Measurements from ENCODE around the gene MBD3L2.

The MBD3L2 gene

DNA sequence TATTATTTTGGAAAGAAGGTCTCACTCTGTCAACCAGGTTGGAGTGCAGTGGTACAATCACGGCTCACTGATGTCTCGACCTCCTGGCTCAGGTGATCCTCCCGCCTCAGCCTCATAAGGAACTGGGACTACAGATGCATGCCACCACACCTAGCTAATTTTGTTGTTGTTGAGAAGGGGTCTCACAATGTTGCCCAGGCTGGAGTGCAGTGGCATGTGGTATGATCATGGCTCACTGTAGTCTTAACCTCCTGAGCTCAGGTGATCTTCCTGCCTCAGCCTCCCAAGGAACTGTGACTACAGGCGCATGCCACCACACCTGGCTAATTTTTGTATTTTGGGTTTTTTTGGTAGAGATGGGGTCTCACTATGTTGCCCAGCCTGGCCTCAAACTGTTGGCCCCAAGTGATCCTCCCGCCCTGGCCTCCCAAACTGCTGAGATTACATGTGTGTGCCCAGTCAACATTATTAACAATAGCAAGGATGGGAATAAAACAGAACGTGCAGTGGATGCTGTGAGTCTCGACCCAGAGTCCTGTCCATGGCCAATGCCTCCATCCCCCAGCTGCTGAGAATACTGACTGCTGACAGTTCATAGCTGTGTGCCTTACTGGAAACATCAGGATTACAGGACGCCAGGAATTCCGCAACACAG, 14.8 kb downstream of the MBD3L2 start:
- DNase-seq = no peak

DNA sequence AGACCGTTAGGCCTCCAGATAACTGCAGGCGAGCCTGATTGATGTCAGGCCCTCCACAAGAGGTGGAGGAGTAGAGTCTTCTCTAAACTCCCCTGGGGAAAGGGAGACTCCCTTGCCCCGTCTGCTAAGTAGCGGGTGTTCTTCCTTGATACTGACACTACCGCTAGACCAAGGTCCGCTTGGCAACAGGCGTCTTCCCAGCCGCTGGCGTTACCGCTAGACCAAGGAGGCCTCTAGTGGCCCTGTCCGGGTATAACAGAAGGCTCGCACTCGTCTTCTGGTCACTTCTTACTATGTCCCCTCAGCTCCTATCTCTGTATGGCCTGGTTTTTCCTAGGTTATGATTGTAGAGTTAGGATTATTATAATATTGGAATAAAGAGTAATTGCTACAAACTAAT, 18.0 kb downstream of the MBD3L2 start:
- peak; percentile 17 for DNase-seq

DNA sequence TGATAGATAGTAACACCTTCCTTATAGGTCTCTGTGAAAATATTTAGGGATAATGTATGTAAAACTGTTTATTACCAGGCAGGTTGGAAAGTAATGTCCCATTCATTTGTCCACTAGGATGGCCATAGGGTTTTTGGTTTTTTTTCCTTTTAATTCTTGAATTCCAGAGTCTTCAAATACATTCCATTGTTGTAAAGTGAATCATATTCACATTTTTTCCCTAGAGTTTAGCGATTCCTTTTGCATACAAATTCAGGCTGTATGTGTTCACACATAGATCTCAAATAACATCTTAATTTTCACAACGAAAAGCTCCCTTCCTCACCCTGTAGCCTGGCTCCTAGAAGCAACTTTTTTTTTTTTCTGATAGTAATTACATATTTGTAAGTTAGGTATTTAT, 18.6 kb downstream of the MBD3L2 start:
- no peak for DNase-seq

DNA sequence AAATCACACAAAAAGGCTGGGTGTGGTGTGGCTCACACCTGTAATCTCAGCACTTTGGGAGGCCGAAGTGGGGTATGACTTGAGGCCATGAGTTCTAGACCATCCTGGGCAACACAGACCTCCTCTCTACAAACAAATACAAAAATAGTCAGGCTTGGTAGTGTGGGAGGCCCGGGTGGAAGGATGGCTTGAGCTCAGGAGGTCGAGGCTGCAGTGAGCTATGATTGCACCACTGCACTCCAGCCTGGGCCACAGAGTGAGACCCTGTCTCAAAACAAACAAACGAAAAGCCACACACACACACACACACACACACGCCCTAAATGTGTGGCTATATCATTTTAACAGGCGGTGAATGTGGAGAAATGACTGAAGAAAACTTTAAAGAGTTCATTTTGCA, 19.5 kb downstream of the MBD3L2 start:
- no peak for DNase-seq

DNA sequence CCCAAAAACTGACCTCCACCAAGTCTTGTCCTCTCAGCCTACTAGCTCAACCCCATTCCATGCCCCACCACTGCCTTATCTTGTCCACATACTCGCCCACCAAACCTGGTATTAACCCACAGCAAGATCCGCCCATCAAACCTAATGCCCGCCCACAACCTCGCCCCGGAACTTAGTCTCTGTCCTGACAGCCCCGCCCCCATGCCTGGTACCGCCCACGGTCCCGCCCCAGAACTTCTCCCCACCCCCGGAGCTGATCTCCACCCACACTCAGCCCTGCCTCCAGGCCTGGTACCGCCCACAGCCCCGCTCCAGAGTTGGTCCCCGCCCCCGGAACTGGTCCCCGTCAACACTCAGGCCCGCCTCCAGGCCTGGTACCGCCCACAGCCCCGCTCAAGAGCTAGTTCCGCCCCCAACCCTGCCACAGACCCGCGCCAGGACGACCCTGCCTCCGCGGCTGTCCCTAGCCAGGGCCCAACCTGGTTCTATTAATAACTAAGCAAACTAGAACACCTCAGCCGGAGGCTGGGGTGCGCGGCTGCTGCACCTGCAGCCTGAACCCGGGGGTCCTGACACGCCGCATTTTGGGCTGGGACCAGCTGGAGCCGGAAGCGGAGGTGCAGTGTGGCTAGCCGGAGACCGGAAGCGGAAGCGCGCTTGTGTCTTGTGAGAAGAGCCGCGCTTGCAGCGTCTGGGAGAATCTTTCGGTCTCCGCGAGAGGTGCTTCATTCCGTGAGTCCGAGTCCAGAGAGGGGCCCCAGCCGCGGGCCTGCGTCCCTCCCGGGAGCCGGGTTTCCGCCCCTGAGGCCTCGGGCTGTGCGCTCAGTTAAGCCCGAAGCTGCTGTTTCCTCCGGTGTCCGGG, 20.2 kb downstream of the MBD3L2 start, which contains the start of gene ZNF557:
Gene ZNF557 (plus strand): TSS at position 662 of the 862 bp plus-strand sequence. CDS start 5,372 bp downstream, outside the sequence.
- DNase-seq = peak; percentile 95

DNA sequence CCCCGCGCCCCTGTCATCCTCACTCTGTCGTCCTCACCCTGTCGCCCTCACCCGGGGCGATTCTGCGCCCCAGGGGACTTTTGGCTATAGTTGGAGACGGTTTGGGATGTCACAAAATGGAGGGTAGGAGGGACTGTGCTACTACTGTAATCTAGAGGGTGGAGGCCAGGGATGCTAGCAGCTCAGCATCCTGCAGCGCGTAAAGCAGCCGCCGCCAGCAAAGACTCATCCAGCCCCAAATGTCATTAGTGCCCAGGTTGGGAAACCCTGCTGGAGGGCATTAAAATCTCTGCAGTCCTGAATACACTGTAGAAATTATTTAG, 20.7 kb downstream of the MBD3L2 start:
- no peak for DNase-seq

DNA sequence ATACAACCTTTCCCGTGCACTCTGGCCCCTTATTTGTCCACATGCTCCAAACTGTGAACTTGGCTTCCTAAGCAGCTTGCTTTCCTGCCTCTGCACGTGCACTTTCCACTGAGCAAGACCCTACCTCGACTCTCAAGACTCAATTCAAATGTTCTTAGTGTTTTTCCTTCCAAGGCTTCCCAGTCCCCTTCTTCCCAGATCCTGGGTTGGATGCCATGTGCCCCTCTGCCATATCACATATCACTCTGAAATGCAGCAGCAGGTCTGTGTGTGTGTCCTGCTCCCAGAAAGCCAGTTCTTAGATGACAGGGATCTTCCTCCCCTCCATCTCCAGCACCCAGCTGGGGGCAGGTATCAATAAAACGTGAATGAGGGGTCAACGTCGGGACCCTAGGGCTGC, 23.4 kb downstream of the MBD3L2 start:
- no peak for DNase-seq

DNA sequence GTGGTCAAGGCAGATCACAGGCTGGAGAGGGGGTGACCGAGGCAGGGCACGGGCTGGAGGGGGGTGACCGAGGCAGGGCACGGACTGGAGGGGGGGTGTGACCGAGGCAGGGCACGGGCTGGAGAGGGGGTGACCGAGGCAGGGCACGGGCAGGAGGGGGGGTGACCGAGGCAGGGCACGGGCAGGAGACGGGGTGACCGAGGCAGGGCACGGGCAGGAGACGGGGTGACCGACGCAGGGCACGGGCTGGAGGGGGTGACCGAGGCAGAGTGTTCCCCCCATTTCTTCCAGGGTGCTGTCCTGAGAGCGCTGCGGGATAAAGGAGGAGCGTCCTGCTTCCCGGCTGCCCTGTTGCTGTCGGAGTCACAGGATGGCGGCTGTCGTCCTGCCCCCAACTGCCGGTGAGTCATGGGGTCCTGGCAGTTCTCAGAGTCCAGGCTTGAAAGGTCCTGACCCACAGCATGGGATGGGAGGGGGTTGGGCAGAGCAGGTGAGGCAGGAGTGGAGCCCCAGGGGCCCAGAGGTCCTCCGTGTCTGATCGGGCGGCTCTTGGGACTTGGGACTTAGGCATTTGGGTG, 25.7 kb downstream of the MBD3L2 start:
- DNase-seq = no peak

DNA sequence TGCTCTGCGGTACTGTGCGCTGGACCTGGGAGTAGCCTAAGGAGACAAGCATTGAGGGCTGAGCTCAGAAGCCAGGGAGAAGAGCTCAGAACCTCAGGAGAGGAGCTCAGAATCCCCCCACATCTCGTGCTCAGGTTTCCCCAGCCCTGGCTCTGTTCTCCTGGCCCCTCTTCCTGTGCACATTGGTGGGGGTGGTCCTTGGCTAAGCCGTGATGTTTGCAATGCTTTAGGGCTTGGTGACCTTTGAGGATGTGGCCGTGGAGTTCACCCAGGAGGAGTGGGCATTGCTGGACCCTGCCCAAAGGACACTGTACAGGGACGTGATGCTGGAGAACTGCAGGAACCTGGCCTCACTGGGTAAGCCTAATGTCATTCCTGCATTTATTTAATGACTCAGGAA, 27.0 kb downstream of the MBD3L2 start:
- no peak for DNase-seq

DNA sequence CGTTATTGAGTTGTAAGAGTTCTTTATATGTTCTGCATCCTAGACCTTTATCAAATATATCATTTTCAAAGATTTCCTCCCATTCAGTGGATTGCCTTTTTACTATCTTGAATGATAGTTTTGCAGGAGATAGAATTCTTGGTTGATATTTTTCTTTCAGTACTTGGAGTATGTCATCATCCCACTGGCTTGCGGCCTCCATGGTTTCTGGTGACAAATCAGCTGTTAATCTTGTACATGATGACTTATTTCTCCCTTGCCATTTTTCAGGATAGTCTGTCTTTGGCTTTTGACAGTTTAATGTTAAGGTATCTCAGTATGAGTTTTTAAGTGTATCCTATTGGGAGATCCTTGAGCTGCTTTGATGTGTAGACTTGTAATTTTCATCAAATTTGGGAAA, 28.9 kb downstream of the MBD3L2 start:
- no peak for DNase-seq

DNA sequence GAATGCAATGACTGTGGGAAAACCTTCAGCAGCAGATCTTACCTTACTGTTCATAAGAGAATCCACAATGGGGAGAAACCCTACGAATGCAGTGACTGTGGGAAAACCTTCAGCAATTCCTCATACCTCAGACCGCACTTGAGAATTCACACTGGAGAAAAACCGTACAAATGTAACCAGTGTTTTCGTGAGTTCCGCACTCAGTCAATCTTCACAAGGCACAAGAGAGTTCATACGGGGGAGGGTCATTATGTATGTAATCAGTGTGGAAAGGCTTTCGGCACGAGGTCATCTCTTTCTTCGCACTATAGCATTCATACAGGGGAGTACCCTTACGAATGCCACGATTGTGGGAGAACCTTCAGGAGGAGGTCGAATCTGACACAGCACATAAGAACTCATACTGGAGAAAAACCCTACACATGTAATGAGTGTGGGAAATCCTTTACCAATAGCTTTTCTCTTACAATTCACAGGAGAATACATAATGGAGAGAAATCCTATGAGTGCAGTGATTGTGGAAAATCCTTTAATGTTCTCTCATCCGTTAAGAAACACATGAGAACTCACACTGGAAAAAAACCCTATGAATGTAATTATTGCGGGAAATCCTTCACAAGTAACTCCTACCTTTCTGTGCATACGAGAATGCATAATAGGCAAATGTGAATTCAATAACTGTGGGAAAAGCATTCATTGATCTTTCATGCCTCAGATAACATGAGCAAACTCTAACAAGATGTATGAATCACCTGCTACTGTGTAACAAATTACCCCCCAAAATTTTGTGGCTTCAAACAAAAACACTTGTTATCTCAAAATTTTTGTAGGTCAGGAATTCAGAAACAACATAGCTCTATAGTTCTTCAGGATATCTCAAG, 34.2 kb downstream of the MBD3L2 start:
- DNase-seq = no peak

DNA sequence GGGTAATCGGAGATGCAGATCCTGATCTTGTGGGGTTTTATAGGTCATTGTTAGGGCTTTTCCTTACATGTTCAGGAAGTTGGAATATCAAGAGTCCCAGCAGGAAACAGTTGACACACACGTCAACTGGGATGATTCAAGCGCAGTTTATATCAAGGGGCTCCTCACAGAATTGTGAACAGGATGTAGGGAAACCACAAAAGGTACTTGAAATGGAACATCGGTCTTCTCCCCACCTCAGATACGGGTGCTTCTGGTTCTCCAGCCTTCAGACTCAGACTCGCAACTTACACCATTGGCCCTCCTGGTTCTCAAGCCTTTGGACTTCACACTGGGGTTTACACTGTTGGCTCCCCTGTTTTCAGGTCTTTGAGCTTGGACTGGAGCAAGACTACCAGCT, 39.9 kb downstream of the MBD3L2 start:
- DNase-seq = no peak

DNA sequence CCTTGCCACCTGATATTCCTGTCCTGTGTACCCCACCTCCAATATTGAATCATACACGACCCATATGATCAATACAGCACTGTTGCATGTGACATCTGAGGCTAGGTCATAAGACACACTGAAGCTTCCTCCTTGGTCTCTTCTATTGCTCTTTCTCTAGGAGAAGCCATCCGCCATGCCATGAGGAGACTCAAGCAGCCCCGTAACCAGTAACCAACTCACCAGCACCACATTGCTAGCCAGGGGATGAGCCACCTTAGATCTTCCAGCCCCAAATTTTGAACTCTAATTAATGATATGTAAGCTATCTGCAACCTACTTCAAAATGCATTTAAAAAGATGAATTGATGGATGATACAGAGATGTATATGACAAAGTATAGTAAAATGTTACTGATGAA, 49.0 kb downstream of the MBD3L2 start:
- DNase-seq = no peak

DNA sequence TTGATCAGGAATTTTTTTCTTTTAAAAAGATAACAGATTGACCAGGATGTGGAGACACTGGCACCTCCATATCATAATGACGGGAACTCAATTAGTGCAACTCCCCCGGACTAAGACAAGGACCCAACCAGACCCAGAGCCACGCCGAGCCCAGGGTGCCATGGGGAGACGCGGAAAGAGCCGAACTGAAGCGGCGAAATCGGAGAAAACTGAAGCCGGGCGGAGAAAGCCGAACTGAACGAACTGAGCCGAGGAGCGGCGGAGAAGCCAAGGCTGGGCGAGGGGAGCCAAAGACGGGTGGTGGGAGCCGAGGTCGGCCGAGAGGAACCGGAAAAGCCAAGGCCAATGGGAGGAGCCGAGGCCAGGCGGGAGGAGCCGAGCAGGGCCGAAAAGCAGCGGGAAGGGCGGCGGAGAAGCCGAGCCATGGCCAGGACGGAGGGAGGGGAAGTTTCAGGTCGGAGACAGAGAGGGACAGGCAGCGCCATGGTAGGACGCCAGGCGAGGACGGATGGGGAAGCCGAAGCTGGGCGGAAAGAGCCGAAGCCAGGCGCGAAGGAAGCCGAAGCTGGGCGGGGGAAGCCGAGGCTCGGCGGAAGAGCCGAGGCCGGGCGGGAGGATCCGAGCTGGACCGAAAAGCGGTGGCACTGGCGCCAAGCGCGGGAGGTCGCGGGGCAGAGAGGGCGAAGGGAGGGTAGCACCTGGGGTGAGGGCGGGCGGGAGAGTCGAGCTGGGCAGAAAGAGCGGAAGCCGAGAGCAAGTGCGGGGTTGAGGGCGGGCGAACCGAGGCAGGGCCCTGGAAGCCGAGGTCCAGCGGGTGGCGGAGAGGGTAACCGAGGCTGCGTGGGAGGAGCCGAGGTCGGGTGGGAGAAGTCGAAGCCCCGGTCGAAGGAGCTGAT, 49.8 kb downstream of the MBD3L2 start:
- peak; percentile 85 for DNase-seq

DNA sequence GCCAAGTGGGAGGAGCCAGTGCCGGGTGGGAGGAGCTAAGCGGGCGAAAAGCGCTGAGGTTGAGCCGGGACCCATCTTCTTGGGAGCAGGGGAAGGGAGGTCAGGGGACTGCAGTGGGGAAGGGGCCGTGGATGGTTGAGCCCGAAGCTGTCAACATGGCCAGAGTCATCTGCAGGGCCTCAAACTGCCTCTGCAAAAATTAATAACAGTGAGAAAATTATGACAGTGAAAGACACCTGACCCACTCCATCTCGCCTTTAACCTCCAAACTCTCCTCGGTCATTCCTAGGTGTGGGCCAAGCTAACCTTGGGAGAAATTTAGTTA, 50.4 kb downstream of the MBD3L2 start:
- no peak for DNase-seq
